ENCODE results near the gene TCEANC2.
A peak's percentile ranks its signal among the peaks of the same experiment; 100 is the strongest.

TCEANC2 gene

DNA sequence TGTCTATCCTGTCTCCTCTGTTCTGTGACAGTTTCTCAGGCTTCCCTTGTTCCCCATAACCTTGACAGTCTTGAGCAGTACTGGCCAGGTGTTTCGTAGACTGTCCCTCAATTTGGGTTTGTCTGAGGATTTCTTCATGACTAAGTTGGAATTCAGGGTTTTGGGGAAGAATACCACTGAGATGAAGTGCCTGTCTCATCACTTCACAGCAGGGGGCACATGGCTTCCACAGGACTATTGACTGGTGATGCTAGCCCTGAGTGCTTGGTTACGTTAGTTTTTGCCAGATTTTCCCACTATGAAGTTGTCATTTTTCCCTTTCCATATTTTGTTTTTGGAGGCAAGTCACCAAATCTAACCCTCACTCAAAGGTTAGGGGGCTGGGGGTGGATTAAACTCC is 53.7 kb downstream of the TCEANC2 start:
- peak in 1 of 2 experiments; percentile 36 for DNase-seq
- no peak for TF ChIP-seq POLR2A (IDR thresholded peaks at IDR 0.05; ENCODE audit: low read length)

DNA sequence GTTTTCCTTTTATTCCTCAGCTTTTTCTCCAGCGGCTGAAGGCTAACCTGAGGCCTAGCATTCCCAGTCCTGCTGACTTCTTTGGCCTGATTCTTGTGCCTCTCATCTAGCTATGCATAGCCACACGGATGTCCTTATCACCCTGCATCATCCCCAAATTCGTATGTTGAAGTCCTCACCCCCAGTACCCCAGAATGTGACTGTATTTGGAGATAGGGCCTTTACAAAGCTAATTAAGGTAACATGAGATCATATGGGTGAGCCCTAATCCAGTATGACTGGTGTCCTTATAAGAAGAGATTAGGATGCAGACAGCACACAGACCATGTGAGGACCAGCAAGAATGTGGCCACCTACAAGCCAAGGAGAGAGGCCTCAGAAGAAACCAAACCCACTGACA is 54.7 kb downstream of the TCEANC2 start:
- peak; percentile 67 to 87 for DNase-seq
- TF ChIP-seq GATA1 (IDR thresholded peaks at IDR 0.05; ENCODE audit: low read depth, low read length): no peak
- no peak for TF ChIP-seq POLR2A (IDR thresholded peaks at IDR 0.05; ENCODE audit: low read length)

- TF ChIP-seq GATA1 (IDR thresholded peaks at IDR 0.05; ENCODE audit: low read depth, low read length): no peak
- TF ChIP-seq POLR2A (IDR thresholded peaks at IDR 0.05; ENCODE audit: low read length): no peak
- peak; percentile 60 to 74 for DNase-seq
Measured at GRCh38 chr1:54109129-54110090, 56.0 kb downstream of the TCEANC2 start.

GRCh38 chr1:54110996-54111395 is 57.6 kb downstream of the TCEANC2 start:
- no peak for DNase-seq
- TF ChIP-seq POLR2A (IDR thresholded peaks at IDR 0.05; ENCODE audit: low read length) (no peak), GATA1 (IDR thresholded peaks at IDR 0.05; ENCODE audit: low read depth, low read length) (no peak)

DNA sequence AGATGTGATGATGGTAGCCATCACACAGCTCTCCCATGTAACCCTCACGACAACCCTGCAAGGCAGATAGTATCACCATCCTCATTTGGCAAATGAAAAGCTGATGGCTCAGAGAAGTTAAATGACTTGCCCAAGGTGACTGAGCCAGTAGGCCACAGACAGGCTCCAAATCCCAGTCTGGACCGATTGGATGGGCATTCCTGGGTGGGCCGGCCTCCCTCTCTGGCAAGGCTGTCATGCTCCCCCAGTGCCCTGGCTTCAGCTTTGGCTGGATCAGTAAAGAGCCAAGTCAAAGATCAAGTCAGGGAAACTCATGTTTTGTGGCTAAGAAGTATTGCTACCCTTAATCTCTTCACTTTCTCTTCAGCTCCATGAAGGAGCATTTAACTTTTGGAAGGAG is 58.2 kb downstream of the TCEANC2 start:
- DNase-seq: no peak
- TF ChIP-seq GATA1 (IDR thresholded peaks at IDR 0.05; ENCODE audit: low read depth, low read length) (no peak), POLR2A (IDR thresholded peaks at IDR 0.05; ENCODE audit: low read length) (no peak)

DNA sequence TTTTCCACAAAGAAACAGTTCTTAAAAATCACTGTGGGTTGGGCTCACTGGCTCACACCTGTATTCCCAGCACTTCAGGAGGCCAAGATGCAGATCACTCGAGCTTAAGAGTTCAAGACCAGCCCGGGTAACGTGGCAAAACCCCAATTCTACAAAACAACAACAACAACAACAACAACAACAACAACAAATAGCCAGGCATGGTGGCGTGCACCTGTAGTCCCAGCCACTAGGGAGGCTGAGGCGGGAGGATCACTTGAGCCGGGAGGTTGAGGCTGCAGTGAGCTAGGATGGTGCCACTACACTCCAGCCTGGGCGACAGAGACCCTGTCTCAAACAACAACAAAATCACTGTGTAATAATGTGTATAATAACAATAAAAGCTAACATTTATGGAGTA is 58.6 kb downstream of the TCEANC2 start:
- DNase-seq: no peak
- TF ChIP-seq POLR2A (IDR thresholded peaks at IDR 0.05; ENCODE audit: low read length) (no peak), GATA1 (IDR thresholded peaks at IDR 0.05; ENCODE audit: low read depth, low read length) (no peak)

- TF ChIP-seq GATA1 (IDR thresholded peaks at IDR 0.05; ENCODE audit: low read depth, low read length) (no peak), POLR2A (IDR thresholded peaks at IDR 0.05; ENCODE audit: low read length) (no peak)
- no peak for DNase-seq
Measured at GRCh38 chr1:54112705-54113368, 59.4 kb downstream of the TCEANC2 start.

DNA sequence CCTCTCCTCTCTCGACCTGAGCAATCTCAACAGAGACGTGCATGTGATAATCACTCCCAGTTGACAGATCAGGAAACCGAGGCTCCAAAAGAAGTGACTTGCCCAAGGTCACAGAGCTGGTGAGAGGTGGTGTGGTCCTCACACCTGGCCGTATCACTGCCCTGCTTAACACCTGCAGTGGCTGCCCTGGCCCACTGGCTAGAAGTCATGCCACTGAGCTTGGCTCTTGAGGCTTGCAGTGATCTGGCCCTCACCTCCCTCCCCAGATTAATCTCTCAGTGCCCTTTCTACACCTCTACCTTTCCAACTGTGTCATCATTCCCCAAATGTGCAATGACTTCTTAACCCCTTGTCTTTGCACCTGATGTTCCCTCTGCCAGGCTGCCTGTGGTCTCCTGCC is 60.6 kb downstream of the TCEANC2 start:
- no peak for DNase-seq
- no peak for TF ChIP-seq GATA1 (IDR thresholded peaks at IDR 0.05; ENCODE audit: low read depth, low read length)
- no peak for TF ChIP-seq POLR2A (IDR thresholded peaks at IDR 0.05; ENCODE audit: low read length)

GRCh38 chr1:54114955-54115354 is 61.5 kb downstream of the TCEANC2 start:
- no peak for DNase-seq
- TF ChIP-seq GATA1 (IDR thresholded peaks at IDR 0.05; ENCODE audit: low read depth, low read length): no peak
- no peak for TF ChIP-seq POLR2A (IDR thresholded peaks at IDR 0.05; ENCODE audit: low read length)

DNA sequence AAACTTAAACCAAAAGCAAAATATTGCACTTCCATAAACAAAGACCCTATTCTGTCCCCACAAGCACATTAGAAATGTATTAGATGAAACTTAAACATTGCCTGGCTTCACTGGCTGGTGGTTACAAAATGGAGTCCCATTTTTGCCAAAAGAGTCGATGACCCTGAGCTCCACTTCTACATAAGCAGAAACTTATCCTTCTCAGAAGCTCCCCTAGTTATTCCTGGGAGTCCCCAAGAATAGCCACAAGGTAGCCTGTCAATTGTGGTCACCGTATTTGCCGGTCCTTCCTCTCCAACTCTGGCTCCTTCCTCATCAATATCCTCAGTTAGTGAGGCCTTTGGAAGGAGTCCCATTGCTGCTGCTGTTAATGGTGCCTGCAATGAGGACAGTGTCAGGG is 62.1 kb downstream of the TCEANC2 start:
- TF ChIP-seq GATA1 (IDR thresholded peaks at IDR 0.05; ENCODE audit: low read depth, low read length): no peak
- TF ChIP-seq POLR2A (IDR thresholded peaks at IDR 0.05; ENCODE audit: low read length): no peak
- DNase-seq: no peak

DNA sequence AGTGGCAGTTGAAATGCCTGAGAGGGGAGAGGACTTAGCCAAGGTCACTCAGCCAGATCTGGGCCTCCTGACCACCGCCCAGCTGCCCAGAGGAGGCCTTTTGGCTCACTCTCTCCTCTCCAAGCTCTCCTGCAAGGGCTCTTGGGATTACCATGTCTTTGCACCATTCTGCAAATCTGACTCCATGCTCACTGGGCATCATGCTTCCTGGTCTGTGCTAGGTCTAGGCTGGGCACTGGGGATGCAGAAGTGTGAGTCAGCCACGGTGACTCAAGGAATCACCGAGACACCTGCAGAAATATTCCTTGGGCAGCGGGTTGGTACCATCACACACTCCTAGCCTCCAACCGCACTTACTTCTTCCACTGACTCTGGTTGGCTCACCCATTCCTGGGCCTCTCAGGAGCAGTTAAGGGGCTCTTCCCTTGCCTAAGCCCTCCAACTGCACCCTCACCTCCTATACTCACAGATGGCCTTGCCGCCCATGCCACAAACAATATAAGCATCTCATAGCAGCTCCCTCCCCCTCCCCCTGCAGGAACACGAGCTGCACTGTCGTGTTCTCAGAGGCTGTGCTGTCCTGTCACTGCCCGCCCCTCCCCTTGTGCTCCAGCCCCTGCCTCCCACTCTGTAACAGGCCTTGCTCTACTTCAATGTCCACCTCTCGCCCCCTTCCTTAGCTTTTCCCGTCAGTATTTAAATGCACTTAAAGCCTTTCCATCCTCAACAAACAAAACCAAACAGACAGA is 64.6 kb downstream of the TCEANC2 start:
- DNase-seq: no peak
- TF ChIP-seq GATA1 (IDR thresholded peaks at IDR 0.05; ENCODE audit: low read depth, low read length) (no peak), POLR2A (IDR thresholded peaks at IDR 0.05; ENCODE audit: low read length) (no peak)

- no peak for DNase-seq
Measured at GRCh38 chr1:54118704-54119103, 65.3 kb downstream of the TCEANC2 start.

DNA sequence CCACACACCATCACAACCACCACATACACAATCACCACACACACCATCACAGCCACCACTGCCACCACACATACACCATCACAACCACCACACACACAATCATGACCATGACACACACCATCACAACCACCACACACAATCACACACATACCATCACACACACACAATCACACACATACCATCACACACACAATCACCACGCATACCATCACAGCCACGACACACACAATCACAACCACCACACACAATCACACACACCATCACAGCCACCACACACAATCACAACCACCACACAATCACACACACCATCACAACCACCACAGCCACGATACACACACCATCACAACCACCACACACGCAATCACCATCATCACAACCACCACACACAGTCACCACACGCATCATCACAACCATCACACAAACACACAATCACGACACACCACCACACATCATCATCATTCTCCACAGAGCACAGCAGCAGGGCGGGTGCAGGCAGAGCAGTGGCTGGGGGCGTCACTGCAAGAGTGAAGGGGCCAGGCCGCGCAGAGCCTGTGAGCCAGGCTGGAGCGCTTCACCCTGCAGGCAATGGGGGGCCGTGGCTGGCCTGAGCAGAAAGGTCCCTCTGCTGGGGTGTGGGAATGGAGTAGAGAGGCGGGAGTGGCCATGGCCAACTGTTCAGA is 66.8 kb downstream of the TCEANC2 start:
- DNase-seq: peak in 1 of 2 experiments; percentile 42
- TF ChIP-seq GATA1 (IDR thresholded peaks at IDR 0.05; ENCODE audit: low read depth, low read length): no peak
- TF ChIP-seq POLR2A (IDR thresholded peaks at IDR 0.05; ENCODE audit: low read length): no peak

More at GRCh38 chr1:54118704-54119103, 65.3 kb downstream of the TCEANC2 start:
- TF ChIP-seq POLR2A (IDR thresholded peaks at IDR 0.05; ENCODE audit: low read length): no peak
- TF ChIP-seq GATA1 (IDR thresholded peaks at IDR 0.05; ENCODE audit: low read depth, low read length): no peak
